Upper lobe of right lung (tissue), 1 donor: ENCODE results near the gene NDOR1. TPM values are rescaled to one million over a fixed set of nuclear protein-coding genes. Genes with fewer than 3 reads are reported as not detected.

Experiments
- ATAC-seq: fragments of 200-7000 bp; cut with Tn5 transposase; one replicate; pipeline ENCODE4 v1.9.1; 2020; ENCODE audit warnings: mild to moderate bottlenecking, moderate library complexity
- DNase-seq: peaks from one replicate; pipeline ENCODE4 v3.0.0-alpha.2; 2020
- H3K27ac ChIP-seq: fragments of 200-600 bp; one replicate; pipeline ENCODE4 v1.8.0; 2022
- H3K27me3 ChIP-seq: fragments of 200-600 bp; one replicate; pipeline ENCODE4 v1.8.0; 2022; ENCODE audit warnings: mild to moderate bottlenecking
- H3K36me3 ChIP-seq: fragments of 200-600 bp; one replicate; pipeline ENCODE4 v1.8.0; 2022
- H3K4me1 ChIP-seq: fragments of 200-600 bp; one replicate; pipeline ENCODE4 v1.8.0; 2022
- H3K4me3 ChIP-seq: fragments of 200-600 bp; one replicate; pipeline ENCODE4 v1.8.0; 2022; ENCODE audit warnings: mild to moderate bottlenecking
- H3K9me3 ChIP-seq: fragments of 200-600 bp; one replicate; pipeline ENCODE4 v1.8.0; 2022
- CTCF ChIP-seq: fragments of 200-600 bp; IDR thresholded peaks from one replicate; pipeline ENCODE4 v1.8.0; 2022; ENCODE audit warnings: antibody characterized with exemption
- intact Hi-C: fragments of 100-400 bp; cut with DNase I; formaldehyde crosslinking; loops from one replicate; pipeline ENCODE4 v1.11.0; 2022
- long read RNA-seq: library from polyadenylated mRNA; unstranded; transcript quantifications from one replicate; pipeline ENCODE4 v2.0.0, GENCODE V29; 2021
- total RNA-seq: library from RNA; stranded (reverse); fragmentation: NEBNext Ultra II Directional; extraction: Animal tissue kit (Norgen Biotek cat#: 25700); gene quantifications from one replicate; pipeline ENCODE4 v1.2.1, GENCODE V29; 2021
- donor health status: DM: no; HTN: yes; CAD: no; lungs with severe emphysema.

NDOR1 gene
- 16.7 TPM for total RNA-seq
- long read RNA-seq, partial matches to known transcripts, result 9 of 23 reads
- long read RNA-seq, other reads (novel, unspliced or antisense), result 10 of 23 reads

GRCh38 chr9:137205126-137206069 is at the start of gene NDOR1, which contains the start of gene TMEM203:
Gene NDOR1 (plus strand): TSS chr9:137205700. CDS start chr9:137205778, 78 bp downstream.
Gene TMEM203 (minus strand): TSS chr9:137205648. CDS start chr9:137205414, 234 bp downstream.
- H3K27ac ChIP-seq, result peak within 1 kb of the TSS; percentile 80
- intact Hi-C loops, result no loop called here
- H3K4me1 ChIP-seq, result peaks cover 41% of the 10 kb centered on the region
- H3K9me3 ChIP-seq, result no peaks in the 10 kb centered on the region
- no peaks in the 10 kb centered on the region for H3K27me3 ChIP-seq
- DNase-seq, result peak; percentile 97
- H3K36me3 ChIP-seq, result no peaks in the 10 kb centered on the region
- ATAC-seq, result peak; percentile 76
- peak within 1 kb of the TSS; percentile 83 for H3K4me3 ChIP-seq
- no peak for TF ChIP-seq CTCF

- Histone ChIP-seq H3K27ac (no peak overlapping the region), H3K36me3 (no peaks in the 10 kb centered on the region), H3K9me3 (no peaks in the 10 kb centered on the region), H3K4me1 (peaks cover 6% of the 10 kb centered on the region), H3K27me3 (peaks cover 64% of the 10 kb centered on the region), H3K4me3 (no peak overlapping the region)
- no peak for TF ChIP-seq CTCF
- ATAC-seq (peak; percentile 80), DNase-seq (no peak)
- intact Hi-C loops, result no loop called here
These were observed 48.7 kb upstream of the NDOR1 start for GRCh38 chr9:137156567-137157375.

GRCh38 chr9:137157618-137158415 is 47.7 kb upstream of the NDOR1 start:
- intact Hi-C loops, result no loop called here
- H3K27ac ChIP-seq, result no peak overlapping the region
- H3K27me3 ChIP-seq, result peaks cover 75% of the 10 kb centered on the region
- no peak overlapping the region for H3K4me3 ChIP-seq
- DNase-seq (no peak), ATAC-seq (no peak)
- no peaks in the 10 kb centered on the region for H3K36me3 ChIP-seq
- H3K4me1 ChIP-seq, result peaks cover 17% of the 10 kb centered on the region
- TF ChIP-seq CTCF, result no peak
- no peaks in the 10 kb centered on the region for H3K9me3 ChIP-seq

DNA sequence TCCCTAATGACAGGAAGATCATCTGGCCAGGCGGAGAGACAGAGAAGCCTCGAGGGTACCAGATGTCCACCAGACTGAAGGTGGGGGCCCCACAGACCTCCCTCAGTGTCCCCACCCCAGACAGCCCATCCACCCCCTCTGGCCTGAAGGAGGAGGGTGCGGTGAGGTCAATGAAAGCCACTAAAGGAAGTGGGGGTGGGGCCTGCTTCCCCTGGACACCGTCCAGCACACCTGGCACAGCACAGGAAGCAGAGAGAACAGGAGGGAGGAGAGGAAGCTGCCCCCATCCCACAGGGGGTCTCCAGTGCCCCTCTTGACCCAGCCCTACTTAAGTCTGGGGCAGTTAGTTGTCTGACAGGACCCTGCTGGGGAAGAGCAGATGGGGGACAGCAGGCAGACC is 46.9 kb upstream of the NDOR1 start:
- Histone ChIP-seq H3K27ac (no peak overlapping the region), H3K36me3 (no peaks in the 10 kb centered on the region), H3K9me3 (no peaks in the 10 kb centered on the region), H3K27me3 (peaks cover 83% of the 10 kb centered on the region), H3K4me1 (peaks cover 25% of the 10 kb centered on the region), H3K4me3 (no peak overlapping the region)
- DNase-seq, result no peak
- no peak for TF ChIP-seq CTCF
- intact Hi-C loops, result no loop called here
- ATAC-seq, result no peak
